Immature natural killer cell (primary cell): ENCODE data around the gene SMAD3. TPM values are rescaled to one million over a fixed set of nuclear protein-coding genes. Genes with fewer than 3 reads are reported as not detected.
"Not testable (repeated sequence)": the region's sequence is repeated elsewhere in the genome, so short reads cannot be mapped to it uniquely, and the experiment has no call there.

Source experiments
- DNase-seq, 3 donors: peaks; one replicate each; pipeline ENCODE4 v3.0.0; 2022; ENCODE audit warnings: mixed read lengths in 1 of 3
- H3K27ac Mint-ChIP-seq, 6 donors: one replicate each; pipeline ENCODE4 v1.8.0; 2020; ENCODE audit warnings: mixed read lengths in 6 of 6, mild to moderate bottlenecking in 5 of 6, inconsistent platforms in 4 of 6, moderate library complexity in 3 of 6
- H3K27me3 Mint-ChIP-seq, 3 donors: one replicate each; pipeline ENCODE4 v1.8.0; 2020 to 2021; ENCODE audit warnings: low read depth in 3 of 3, mild to moderate bottlenecking in 3 of 3, mixed read lengths in 3 of 3, moderate library complexity in 3 of 3, inconsistent platforms in 1 of 3
- H3K36me3 Mint-ChIP-seq, 3 donors: one replicate each; pipeline ENCODE4 v1.8.0; 2020; ENCODE audit warnings: mixed read lengths in 3 of 3, inconsistent platforms in 2 of 3, mild to moderate bottlenecking in 2 of 3
- H3K4me1 Mint-ChIP-seq, 2 donors: one replicate each; pipeline ENCODE4 v1.8.0; 2020; ENCODE audit warnings: inconsistent platforms in 2 of 2, mild to moderate bottlenecking in 2 of 2, mixed read lengths in 2 of 2, moderate library complexity in 1 of 2
- H3K4me3 Mint-ChIP-seq, 5 donors: one replicate each; pipeline ENCODE4 v1.8.0; 2020; ENCODE audit warnings: mild to moderate bottlenecking in 5 of 5, mixed read lengths in 5 of 5, inconsistent platforms in 3 of 5, moderate library complexity in 3 of 5
- H3K9me3 Mint-ChIP-seq, 6 donors: one replicate each; pipeline ENCODE4 v1.8.0; 2020; ENCODE audit warnings: mild to moderate bottlenecking in 6 of 6, mixed read lengths in 6 of 6, inconsistent platforms in 4 of 6, moderate library complexity in 3 of 6
- polyA plus RNA-seq, 3 donors: library from polyadenylated mRNA; unstranded; fragments of 300-500 nt; fragmentation: Illumina TruSeq; gene quantifications; one replicate each; pipeline ENCODE4 v1.2.3, GENCODE V29; 2021

Gene SMAD3
- polyA plus RNA-seq, 3 donors from 2014 or later: 8.9 to 11.9 (median 10.0) TPM

DNA sequence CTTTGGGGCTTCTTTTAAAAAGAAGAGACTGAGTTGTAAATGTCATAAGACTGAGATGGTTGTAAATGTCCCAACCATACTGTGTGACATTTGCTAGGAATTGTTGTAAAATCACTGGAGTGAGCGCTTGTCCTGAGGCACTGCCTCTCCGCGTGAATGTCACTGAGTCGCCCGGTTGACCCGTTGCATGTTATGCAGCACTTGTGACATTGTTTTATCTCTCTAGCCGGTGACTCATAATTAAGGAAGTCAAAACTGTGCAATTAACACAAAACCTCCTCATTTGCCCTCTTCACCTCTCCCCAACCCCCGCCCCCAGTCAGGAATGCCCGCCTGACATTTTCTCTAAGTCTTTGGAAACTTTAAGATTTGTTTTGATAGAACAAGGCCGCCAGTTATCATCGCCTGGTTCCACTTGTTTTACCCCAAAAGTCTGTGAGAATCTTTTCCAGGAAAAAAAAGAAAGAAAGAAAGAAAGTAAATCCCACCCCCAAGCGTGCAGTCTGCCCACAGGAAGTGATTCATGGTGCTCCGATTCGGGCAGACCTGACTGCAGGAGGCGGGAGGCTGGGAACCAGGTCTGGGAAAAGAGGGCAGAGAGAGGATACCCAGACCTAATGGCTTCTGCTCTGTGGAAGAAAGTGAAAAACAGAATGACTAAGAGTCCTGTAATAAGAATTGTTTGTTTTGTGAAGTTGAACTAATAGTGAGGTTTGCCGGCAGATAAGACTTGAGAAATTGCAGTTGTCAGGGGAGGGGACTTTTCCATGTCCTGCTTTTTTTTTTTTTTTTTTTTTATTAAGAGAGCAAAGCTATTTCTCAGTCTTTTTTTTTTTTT, 84.8 kb downstream of the SMAD3 start:
- Mint-ChIP-seq H3K27me3 (peaks cover 0 to 4% (median 0%) of the 10 kb centered on the region in 3 donors), H3K4me3 (peak overlapping the region; percentile 7 to 70 (median 29)), H3K9me3 (no peaks in the 10 kb centered on the region), H3K4me1 (peaks cover 78 to 79% of the 10 kb centered on the region in 2 donors), H3K36me3 (peaks cover 0 to 4% (median 4%) of the 10 kb centered on the region in 3 donors), H3K27ac (peak overlapping the region in 5 of 6 donors; percentile 51 to 79 (median 70))
- no peak for DNase-seq

DNA sequence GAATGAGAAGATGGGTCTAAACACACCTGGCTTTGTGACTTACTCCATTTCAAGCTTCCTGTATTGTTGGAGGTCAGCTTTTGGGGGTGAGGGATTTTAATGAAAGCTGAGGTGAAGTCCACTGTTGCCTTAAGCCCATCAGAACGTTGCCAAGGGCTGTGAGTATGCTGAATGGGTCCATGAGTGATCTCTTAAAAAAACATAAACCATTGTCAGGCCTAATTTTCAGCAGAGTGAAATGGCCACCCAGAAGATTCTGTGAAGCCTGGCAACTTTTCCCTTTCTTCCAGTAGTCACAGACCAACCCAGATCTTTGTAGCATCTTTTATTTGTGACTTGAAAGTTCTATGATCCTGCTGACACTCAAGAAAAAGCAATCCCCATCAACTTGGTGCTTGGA, 87.0 kb downstream of the SMAD3 start:
- no peak for DNase-seq
- H3K27me3 Mint-ChIP-seq: peaks cover 0 to 4% (median 0%) of the 10 kb centered on the region in 3 donors
- H3K9me3 Mint-ChIP-seq: no peaks in the 10 kb centered on the region
- peaks cover 73% of the 10 kb centered on the region in 2 donors for H3K4me1 Mint-ChIP-seq
- peaks cover 0 to 4% (median 4%) of the 10 kb centered on the region in 3 donors for H3K36me3 Mint-ChIP-seq
- peak overlapping the region in 2 of 6 donors; percentile 38 to 79 for H3K27ac Mint-ChIP-seq
- H3K4me3 Mint-ChIP-seq: no peak overlapping the region

DNA sequence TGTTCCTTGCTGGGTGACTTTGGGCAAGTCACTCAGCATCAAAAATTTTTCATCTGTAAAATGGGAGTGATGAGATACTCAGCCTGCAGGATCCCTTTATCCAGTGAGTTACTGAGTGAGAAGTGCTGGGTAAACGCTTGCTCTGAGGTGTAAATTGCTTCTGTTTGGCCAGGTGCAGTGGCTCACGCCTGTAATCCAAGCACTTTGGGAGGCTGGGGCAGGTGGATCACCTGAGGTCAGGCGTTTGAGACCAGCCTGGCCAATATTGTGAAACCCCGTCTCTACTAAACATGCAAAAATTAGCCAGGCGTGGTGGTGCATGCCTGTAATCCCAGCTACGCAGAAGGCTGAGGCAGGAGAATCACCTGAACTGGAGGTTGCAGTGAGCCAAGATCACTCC, 87.6 kb downstream of the SMAD3 start:
- not testable (repeated sequence) for H3K4me3 Mint-ChIP-seq, H3K36me3 Mint-ChIP-seq, H3K9me3 Mint-ChIP-seq, H3K27me3 Mint-ChIP-seq, DNase-seq
- H3K4me1 Mint-ChIP-seq: peaks cover 73% of the 10 kb centered on the region in 2 donors
- peak overlapping the region in 2 of 6 donors; percentile 38 to 79 for H3K27ac Mint-ChIP-seq

DNA sequence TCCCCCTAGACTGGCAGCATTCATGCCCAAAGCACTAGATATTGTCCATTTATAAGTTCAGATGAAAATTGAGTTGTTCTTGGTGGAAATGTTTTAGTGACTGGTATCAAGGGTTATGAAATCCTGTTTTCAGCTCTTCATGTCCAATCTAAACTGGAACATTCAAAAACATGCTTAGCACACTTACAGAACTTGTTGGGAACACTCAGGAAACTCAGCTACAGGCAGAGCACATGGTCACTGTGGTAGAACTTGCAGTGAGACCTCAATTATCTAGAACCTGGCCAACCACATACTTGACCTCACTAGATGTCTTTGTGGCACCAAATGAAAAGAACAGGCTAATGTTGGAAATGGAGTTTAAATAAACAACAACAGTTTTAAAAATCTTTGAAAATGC, 88.8 kb downstream of the SMAD3 start:
- no peak for DNase-seq
- H3K4me1 Mint-ChIP-seq: peaks cover 67 to 68% of the 10 kb centered on the region in 2 donors
- H3K4me3 Mint-ChIP-seq: peak overlapping the region in 1 of 5 donors; percentile 24
- H3K27me3 Mint-ChIP-seq: no peaks in the 10 kb centered on the region
- peaks cover 0 to 4% (median 4%) of the 10 kb centered on the region in 3 donors for H3K36me3 Mint-ChIP-seq
- peak overlapping the region in 2 of 6 donors; percentile 17 to 53 for H3K27ac Mint-ChIP-seq
- no peaks in the 10 kb centered on the region for H3K9me3 Mint-ChIP-seq

DNA sequence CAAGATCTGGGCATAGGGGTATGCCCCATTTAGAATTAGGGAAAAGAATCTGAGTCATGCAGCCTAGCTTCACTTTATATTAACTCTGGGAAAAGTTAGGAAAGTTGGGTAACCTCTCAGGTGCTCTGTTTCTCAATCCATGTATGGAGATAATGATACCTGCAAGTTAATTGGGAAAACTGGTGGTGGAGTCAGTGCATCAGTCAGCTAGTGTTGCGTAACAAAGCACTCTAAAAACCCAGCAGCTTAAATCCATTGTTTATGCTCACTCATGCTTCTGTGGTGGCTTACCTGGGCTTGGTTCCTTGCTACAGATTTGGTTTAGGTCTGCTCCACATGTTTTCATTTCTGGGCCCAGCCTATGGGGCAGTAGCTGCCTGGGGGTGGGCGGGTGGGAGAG, 91.0 kb downstream of the SMAD3 start:
- H3K36me3 Mint-ChIP-seq: peaks cover 0 to 4% (median 4%) of the 10 kb centered on the region in 3 donors
- DNase-seq: no peak
- H3K4me1 Mint-ChIP-seq: peaks cover 51 to 61% of the 10 kb centered on the region in 2 donors
- H3K27ac Mint-ChIP-seq: peak overlapping the region in 1 of 6 donors; percentile 25
- no peaks in the 10 kb centered on the region for H3K27me3 Mint-ChIP-seq
- no peaks in the 10 kb centered on the region for H3K9me3 Mint-ChIP-seq
- no peak overlapping the region for H3K4me3 Mint-ChIP-seq

DNA sequence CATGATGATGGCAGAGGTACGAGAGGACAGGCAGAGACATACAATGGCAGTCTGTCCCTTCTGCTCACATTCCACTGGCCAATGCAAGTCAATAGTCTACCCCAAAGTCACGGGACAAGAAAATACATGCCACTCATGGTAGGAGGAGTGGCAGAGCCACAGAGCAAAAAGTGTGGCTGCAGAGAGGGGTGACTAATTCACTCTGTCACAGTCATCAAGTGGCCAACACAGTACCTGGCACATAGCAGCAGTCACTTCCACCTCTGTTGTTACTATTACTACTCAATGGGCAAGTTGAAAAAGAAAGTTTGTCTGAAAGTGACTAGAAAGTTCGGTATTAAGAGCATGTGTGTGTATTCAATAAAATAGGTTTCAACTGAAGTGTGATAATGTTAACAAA, 91.4 kb downstream of the SMAD3 start:
- H3K9me3 Mint-ChIP-seq: no peaks in the 10 kb centered on the region
- no peaks in the 10 kb centered on the region for H3K27me3 Mint-ChIP-seq
- peaks cover 53 to 63% of the 10 kb centered on the region in 2 donors for H3K4me1 Mint-ChIP-seq
- peak overlapping the region in 2 of 6 donors; percentile 1 to 68 for H3K27ac Mint-ChIP-seq
- no peak for DNase-seq
- peaks cover 0 to 4% (median 4%) of the 10 kb centered on the region in 3 donors for H3K36me3 Mint-ChIP-seq
- H3K4me3 Mint-ChIP-seq: peak overlapping the region in 1 of 5 donors; percentile 37

DNA sequence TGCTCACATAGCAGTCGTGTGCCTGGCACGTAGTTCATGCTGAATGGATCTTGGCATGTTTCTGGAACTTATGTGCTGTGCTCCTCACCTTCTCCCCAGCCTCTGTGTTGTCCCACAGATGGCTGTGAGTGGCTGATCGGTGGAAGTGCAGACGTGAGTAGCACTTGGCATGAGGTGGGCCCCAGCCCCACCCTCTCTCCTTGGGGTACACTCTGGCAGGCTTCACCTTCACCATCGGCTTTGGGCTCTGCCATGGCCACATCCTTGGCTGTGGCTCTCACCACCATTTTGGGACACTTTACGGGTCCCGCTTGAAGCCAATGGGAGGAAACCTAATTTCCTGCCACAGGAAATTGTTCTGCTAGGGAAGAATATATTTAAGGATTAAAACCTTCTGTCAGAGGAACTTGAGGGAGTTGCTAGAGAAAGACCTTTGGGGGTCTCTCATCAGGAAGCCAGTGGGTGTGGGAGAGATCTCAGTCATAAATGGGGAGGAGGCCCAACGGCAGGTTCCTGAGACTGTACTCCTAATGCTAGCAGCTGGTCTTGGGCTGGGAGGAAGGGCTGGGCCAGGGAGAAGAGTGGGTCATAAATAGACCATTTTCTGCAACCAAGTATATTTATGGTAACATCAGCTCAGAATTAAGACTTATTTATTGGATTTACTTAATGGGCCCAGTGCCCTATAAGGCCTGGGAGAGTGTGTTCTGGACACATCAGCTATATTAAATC, 92.3 kb downstream of the SMAD3 start:
- Mint-ChIP-seq H3K27ac (peak overlapping the region; percentile 2 to 62 (median 44)), H3K4me3 (peak overlapping the region in 2 of 5 donors; percentile 2 to 9)

DNA sequence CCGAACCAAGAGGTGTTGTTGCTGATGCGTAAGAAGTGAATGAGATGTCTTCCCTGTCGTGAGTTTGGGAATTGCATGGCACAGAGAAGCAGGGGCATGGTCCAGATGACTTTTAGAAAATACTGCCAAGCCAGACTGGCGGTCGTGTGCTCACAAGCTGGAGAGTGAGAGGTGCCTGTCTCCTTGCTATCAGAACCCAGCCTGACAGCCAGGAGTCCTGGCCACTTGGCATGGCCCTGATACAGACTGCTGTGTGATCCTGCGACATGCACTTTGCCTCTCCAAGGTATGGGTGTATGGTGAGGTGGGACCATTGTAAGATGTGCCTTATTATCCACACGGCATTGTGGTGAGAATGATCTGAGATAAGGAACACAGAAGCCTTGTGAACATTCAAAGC, 93.0 kb downstream of the SMAD3 start:
- Mint-ChIP-seq H3K27ac (peak overlapping the region in 4 of 6 donors; percentile 2 to 59 (median 34)), H3K27me3 (no peaks in the 10 kb centered on the region), H3K4me3 (no peak overlapping the region), H3K36me3 (no peaks in the 10 kb centered on the region), H3K4me1 (peaks cover 56 to 60% of the 10 kb centered on the region in 2 donors), H3K9me3 (no peaks in the 10 kb centered on the region)
- no peak for DNase-seq

More for the DNA sequence above, 92.3 kb downstream of the SMAD3 start:
- no peaks in the 10 kb centered on the region for H3K36me3 Mint-ChIP-seq
- H3K4me1 Mint-ChIP-seq: peaks cover 53 to 60% of the 10 kb centered on the region in 2 donors
- no peak for DNase-seq
- no peaks in the 10 kb centered on the region for H3K9me3 Mint-ChIP-seq
- no peaks in the 10 kb centered on the region for H3K27me3 Mint-ChIP-seq

DNA sequence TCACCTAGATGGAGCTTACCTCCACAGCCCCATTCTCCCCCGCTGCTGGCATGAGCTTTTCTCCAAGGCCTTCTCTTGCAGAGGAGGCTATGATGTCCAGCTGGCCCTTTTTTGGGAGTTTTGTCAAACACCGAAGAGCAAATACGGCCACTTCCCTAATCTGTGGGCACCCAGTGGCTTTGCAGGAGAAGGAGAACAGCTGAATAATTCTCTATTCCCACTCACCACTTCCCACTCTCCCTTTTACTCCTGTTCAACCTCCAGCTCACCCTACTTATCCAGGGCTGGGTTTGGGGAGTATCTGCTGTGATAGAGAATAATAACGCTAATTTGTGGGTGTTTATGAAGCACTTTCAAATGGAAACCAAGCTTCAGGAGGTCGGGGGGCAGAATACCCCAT, 96.0 kb downstream of the SMAD3 start:
- no peak for DNase-seq
- Mint-ChIP-seq H3K27me3 (no peaks in the 10 kb centered on the region), H3K27ac (peak overlapping the region in 2 of 6 donors; percentile 38 to 45), H3K36me3 (peaks cover 0 to 11% (median 0%) of the 10 kb centered on the region in 3 donors), H3K4me1 (peaks cover 45 to 48% of the 10 kb centered on the region in 2 donors), H3K9me3 (no peaks in the 10 kb centered on the region), H3K4me3 (no peak overlapping the region)

DNA sequence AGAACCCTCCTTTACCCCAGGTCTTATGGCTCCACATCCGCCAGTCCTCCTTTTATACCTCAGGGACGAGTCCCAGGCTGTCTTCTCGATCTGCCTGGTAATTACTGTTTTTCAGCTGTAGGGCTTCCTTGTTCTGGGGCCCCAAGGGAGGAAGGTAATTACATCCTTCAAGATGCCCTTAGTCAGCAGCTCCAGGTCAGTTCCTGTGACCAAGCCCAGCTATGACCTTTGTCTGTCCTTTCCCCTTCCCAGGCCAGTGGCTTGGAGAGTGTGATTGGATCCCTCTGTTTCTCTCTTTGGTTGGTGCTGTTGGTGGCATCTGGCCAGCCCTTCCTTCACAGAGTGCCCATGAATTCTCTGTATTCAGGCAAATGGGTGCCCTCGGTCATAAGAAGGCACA, 96.5 kb downstream of the SMAD3 start:
- Mint-ChIP-seq H3K4me1 (peaks cover 40 to 46% of the 10 kb centered on the region in 2 donors), H3K27ac (peak overlapping the region in 2 of 6 donors; percentile 23 to 70), H3K9me3 (no peaks in the 10 kb centered on the region), H3K4me3 (no peak overlapping the region), H3K36me3 (peaks cover 0 to 14% (median 0%) of the 10 kb centered on the region in 3 donors), H3K27me3 (no peaks in the 10 kb centered on the region)
- DNase-seq: no peak

DNA sequence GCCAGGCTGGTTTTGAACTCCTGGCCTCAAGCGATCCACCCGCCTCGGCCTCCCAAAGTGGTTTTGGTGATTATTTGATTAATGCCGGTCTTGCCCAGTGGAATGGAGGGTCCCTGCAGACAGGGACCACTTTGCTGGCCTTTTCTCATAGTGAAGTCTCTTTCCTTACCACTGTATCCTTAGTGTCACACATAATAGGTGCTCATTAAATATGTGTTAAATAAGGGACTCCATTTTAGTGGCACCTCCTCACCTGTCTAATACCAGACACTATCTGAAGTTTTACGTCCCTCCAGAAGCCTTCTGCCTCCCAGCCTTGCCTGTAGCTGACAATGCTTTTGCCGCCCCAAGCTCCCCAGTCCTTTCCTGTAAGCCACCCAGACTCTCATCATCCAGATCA, 97.8 kb downstream of the SMAD3 start:
- H3K4me1 Mint-ChIP-seq: peaks cover 27 to 34% of the 10 kb centered on the region in 2 donors
- peaks cover under 1 to 23% (median 2%) of the 10 kb centered on the region in 3 donors for H3K36me3 Mint-ChIP-seq
- H3K27ac Mint-ChIP-seq: peak overlapping the region in 4 of 6 donors; percentile 41 to 65 (median 56)
- H3K9me3 Mint-ChIP-seq: no peaks in the 10 kb centered on the region
- H3K4me3 Mint-ChIP-seq: no peak overlapping the region
- no peaks in the 10 kb centered on the region for H3K27me3 Mint-ChIP-seq
- no peak for DNase-seq

DNA sequence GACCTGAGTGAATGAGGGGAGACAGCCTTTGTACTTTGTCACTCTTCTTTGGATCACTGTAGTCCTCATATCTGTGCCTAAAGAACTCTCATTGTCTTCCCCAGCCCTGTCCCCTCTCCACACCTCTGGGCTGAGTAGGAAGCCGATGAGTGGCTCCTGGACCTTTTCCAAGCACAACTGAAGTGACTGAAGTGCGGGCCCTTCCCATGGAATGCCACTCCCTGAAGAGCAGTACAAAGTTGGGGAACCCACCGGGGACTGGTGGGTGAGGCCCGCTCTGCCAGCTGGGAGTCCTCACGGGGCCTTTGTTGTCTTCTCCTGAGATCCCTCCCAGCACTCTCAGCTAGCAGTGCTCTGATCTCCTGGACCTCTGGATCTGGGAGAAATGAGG, 99.0 kb downstream of the SMAD3 start:
- Mint-ChIP-seq H3K4me3 (no peak overlapping the region), H3K27ac (peak overlapping the region in 1 of 6 donors; percentile 34)

DNA sequence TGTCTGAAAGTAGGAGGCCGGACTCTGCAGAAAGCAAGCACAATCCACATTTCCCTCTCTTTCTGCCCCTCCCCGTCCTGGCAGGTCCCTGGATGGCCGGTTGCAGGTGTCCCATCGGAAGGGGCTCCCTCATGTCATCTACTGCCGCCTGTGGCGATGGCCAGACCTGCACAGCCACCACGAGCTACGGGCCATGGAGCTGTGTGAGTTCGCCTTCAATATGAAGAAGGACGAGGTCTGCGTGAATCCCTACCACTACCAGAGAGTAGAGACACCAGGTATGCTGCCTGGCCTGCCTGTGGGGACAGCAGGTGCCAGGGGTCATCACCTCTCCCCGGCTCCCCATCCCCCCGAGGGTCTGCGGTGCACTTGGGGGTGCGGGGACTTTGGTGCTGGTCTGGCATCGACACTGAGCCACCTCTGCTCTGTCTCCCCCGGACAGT, 99.4 kb downstream of the SMAD3 start:
- H3K27me3 Mint-ChIP-seq: peaks cover 0 to 1% (median 0%) of the 10 kb centered on the region in 3 donors
- peak overlapping the region in 1 of 6 donors; percentile 34 for H3K27ac Mint-ChIP-seq
- H3K9me3 Mint-ChIP-seq: no peaks in the 10 kb centered on the region
- peaks cover 6 to 37% (median 11%) of the 10 kb centered on the region in 3 donors for H3K36me3 Mint-ChIP-seq
- H3K4me1 Mint-ChIP-seq: peaks cover 22 to 27% of the 10 kb centered on the region in 2 donors
- DNase-seq: no peak
- no peak overlapping the region for H3K4me3 Mint-ChIP-seq

More for the DNA sequence above, 99.0 kb downstream of the SMAD3 start:
- Mint-ChIP-seq H3K9me3 (no peaks in the 10 kb centered on the region), H3K36me3 (peaks cover 6 to 34% (median 8%) of the 10 kb centered on the region in 3 donors), H3K4me1 (peaks cover 22 to 30% of the 10 kb centered on the region in 2 donors), H3K27me3 (peaks cover 0 to 1% (median 0%) of the 10 kb centered on the region in 3 donors)
- DNase-seq: no peak
